Astrocyte of the spinal cord (primary cell): ENCODE results near the gene BABAM2.

Source experiments
- DNase-seq: peaks from one replicate; pipeline ENCODE4 v3.0.0; 2011; ENCODE audit warnings: low read depth, low spot score
- H3K4me3 ChIP-seq: 2 replicates; pipeline ENCODE4 v1.5.1; 2011; ENCODE audit warnings: low read depth, mild to moderate bottlenecking, low read length, moderate library complexity
- CTCF ChIP-seq: IDR thresholded peaks from 2 replicates; pipeline ENCODE4 v1.5.1; 2012; ENCODE audit warnings: low read depth, mild to moderate bottlenecking, low read length, inconsistent platforms
- in situ Hi-C: cut with HindIII; loops from 2 replicates; pipeline ENCODE4 v1.10.0; 2017; ENCODE audit warnings: low sequenced_read_pairs

Gene BABAM2

GRCh38 chr2:27946530-27947060 is 56.1 kb downstream of the BABAM2 start:
- in situ Hi-C loops = no loop called here
- TF ChIP-seq CTCF = no peak
- H3K4me3 ChIP-seq = no peak overlapping the region
- DNase-seq = no peak

GRCh38 chr2:27952070-27952469 is 61.5 kb downstream of the BABAM2 start:
- no peak for DNase-seq
- no peak overlapping the region for H3K4me3 ChIP-seq
- TF ChIP-seq CTCF = no peak
- in situ Hi-C loops = no loop called here

- TF ChIP-seq CTCF = no peak
- no peak overlapping the region for H3K4me3 ChIP-seq
- in situ Hi-C loops = no loop called here
- DNase-seq = no peak
Observed at GRCh38 chr2:27953077-27953476, 62.5 kb downstream of the BABAM2 start.

- TF ChIP-seq CTCF = peak; percentile 18
- in situ Hi-C loops = no loop called here
- DNase-seq = peak; percentile 79
- no peak overlapping the region for H3K4me3 ChIP-seq
Observed at GRCh38 chr2:27954221-27954673, 63.7 kb downstream of the BABAM2 start.

GRCh38 chr2:27954771-27955383 is 64.3 kb downstream of the BABAM2 start:
- TF ChIP-seq CTCF = peak; percentile 42
- DNase-seq = peak; percentile 96
- in situ Hi-C loops = no loop called here
- H3K4me3 ChIP-seq = no peak overlapping the region

GRCh38 chr2:27955384-27956161 is 65.0 kb downstream of the BABAM2 start:
- DNase-seq = no peak
- no peak overlapping the region for H3K4me3 ChIP-seq
- in situ Hi-C loops = no loop called here
- TF ChIP-seq CTCF = no peak
